HG03108 (cell line): ENCODE results near the gene USP50.
"Not testable (repeated sequence)": the region's sequence is repeated elsewhere in the genome, so short reads cannot be mapped to it uniquely, and the experiment has no call there.

ENCODE experiments used
- ATAC-seq: cut with Tn5 transposase; IDR thresholded peaks from one replicate; pipeline ENCODE4 v1.9.1; 2021; ENCODE audit warnings: moderate library complexity; ENCODE audit not compliant: unreplicated experiment

USP50 gene

DNA sequence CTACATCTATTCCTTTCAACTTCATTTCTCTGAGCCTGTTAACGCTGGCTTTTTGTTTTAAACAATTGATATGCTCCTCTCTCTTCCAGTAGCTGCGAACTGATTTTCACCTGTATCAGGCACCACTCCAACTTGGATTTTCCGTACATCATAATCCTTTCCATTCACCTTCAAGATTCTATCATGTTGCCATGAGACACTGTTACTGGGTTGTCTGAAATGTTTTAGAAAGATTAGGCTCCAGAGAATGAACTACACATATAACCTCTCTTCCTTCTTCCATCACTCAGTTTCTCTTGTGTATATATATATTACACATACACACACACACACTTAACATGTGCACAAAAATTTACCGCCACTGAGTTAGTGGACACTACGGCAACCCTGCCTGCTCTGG lies at the start of gene USP50:
USP50 (minus strand) TSS at position 101 of the 400 bp plus-strand sequence. CDS start 141 bp downstream, outside the sequence.
- no peak for ATAC-seq

DNA sequence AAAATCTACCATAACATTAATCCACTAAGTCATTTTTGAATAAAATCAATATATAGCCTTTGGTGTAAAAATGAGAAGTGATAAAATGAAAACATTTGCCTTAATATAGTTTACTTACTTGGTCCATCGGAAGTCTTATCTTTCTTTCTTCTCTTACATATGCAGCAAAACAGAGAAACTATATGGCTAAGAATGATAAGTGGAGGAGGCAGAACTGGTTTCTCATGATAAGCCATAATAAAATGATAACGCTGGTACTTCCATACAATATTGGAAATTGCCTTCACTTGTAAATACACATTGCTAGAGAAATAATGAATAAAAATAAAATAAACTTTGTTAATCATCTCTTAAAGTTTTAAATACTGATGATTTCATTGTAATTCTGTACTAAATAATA lies 47.8 kb upstream of the USP50 start:
- no peak for ATAC-seq

DNA sequence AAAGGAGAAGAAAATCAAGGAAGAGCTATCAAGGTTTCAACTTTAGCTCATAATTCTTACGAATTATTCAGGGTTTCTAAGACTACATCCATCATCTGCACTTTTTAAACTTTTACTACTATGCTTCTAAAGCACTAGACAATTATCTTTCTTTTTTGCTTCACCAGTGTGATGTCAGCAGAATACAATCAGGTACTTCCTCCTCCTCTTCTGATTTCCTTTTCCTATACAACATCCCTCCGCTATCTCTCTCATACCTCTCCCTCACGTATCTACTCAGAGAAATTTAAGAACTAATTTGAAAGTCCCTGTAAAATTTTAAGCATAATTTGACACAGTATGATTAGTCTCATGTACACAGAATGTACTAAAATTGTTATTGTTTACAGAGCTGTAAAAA lies 47.3 kb upstream of the USP50 start:
- no peak for ATAC-seq

DNA sequence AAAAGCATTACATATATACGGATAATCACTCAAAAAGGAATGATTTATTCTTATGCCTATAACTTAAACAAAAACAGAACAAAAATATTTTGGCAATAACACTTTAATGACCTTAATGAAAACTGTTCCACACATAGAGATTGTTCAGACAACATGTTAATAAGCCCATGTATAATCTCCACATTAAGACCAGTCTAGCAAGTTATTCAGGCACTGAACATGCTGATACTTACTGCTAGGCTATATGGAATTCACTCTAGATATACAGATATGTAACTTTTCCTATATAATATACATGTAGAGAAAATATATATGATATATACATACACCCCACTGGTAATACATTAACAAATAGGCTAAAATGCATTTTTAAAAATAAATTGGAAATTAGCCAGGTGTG lies 43.8 kb upstream of the USP50 start:
- no peak for ATAC-seq

DNA sequence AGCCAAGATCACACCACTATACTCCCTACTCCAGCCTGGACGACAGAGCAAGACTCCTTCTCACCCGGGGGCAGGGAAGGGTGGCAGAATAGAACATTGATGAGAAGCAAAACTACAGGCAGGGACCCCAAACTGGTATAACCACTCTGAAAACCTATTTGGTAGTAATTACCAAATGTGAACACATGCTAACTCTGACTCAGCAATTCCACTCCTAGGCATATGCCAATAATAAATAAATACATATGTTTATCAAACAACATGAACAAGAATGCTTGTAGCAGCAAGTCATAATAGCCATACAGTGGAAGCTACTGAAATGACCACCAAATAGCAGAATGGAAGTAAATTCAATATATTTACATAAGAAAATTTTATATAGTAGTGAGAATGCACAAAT lies 31.0 kb upstream of the USP50 start:
- no peak for ATAC-seq

DNA sequence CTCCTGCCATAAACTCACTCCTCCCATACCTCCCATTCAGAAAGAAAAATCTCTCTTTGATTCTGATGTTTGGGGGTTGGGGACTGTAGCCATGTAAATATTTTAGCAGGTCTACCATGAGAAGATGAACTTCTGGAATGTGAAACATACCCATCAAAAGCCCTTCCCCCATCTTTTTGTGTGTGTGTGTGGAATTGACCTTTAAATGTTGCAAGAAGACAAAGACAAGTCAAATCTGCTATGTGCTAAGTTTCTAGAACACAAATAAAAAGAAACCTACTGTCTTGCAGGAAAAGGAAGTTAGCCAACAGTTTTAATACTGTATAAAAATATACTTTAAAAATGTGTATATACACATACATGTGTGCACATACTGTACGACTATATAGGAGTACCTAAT lies 29.7 kb upstream of the USP50 start:
- no peak for ATAC-seq

DNA sequence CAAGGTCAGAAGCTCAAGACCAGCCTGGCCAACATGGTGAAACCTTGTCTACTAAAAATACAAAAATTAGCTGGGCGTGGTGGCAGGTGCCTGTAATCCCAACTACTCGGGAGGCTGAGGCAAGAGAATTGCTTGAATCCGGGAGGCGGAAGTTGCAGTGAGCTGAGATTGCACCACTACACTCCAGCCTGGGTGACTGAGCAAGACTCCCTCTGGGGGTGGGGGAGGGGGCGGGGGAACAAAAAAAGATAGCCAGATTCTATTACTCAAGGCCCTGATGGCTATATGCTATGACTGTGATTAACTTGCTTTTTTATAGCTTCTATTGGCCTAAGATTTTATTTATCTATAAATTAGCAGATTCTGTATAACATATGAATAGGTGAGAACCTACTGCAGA lies 27.4 kb upstream of the USP50 start:
- ATAC-seq = not testable (repeated sequence)

DNA sequence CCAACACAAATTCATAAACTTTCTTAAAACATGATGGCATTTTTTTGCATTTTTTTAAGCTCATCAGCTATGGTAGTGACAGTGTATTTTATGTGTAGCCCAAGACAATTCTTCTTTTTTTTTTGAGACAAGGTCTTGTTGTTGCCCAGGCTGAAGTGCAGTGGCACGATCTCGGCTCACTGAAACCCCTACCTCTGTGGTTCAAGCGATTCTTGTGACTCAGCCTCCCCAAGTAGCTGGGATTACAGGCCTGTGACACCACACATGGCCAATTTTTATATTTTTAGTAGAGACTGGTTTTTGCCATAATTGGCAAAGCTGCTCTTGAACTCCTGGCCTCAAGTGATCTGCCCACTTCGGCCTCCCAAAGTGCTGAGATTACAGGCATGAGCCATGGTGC lies 17.3 kb upstream of the USP50 start:
- ATAC-seq = no peak

DNA sequence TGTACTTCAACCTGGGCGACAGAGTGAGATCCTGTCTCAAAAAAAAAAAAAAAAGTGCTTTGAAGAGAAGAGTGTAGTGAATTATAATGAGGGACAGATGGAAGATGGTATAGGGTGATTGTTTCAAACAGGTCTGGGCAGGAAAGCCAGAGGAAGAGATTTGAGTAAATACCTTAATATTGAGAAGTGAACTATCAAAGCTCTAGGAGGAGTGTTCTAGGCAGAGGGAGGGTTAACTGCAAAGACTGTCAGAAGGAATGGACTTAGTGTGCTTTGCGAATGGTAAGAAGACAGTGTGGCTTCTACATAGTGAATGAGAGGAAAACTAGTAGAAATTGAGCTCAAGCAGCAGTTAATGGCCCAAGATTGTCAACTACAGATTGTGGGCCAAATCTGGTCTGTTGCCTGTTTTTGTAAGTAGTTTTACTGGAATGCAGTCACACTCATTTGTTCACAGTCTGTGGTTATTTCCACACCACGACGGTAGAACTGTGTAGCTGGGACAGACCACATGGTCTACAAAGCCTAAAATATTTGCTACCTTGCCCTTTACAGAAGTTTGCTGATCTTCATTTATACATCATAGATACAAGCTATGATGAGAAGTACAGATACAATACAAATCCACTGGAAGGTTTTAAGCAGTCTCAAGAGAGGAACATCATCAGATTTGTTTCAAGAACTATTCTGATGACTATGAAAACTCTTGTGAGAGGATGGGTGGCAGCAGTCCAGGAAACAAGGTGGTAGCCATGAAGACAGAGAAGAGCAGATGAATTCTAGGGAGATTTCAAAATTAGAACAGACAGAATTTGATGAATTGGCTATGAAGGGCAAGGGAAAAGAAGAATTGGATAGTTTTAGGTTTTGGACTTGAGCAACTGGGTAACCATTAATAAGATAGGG lies 16.5 kb upstream of the USP50 start:
- no peak for ATAC-seq

DNA sequence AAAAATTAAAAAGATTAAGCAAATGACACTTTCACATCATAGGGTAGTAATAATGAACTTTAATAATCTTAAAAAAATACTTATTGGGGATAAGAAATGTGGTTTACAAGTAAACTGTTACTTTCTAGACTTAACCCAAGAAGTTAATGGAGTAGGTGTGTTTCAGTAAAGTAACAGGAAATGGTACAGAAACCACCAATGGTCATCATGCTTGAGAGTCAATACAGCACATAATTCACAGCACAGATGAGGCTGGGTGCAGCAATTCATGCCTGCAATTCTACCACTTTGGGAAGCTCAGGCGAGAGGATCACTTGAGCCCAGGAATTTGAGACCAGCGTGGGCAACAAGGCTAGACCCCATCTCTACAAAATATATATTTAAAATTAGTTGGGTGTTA lies 11.5 kb upstream of the USP50 start:
- no peak for ATAC-seq

DNA sequence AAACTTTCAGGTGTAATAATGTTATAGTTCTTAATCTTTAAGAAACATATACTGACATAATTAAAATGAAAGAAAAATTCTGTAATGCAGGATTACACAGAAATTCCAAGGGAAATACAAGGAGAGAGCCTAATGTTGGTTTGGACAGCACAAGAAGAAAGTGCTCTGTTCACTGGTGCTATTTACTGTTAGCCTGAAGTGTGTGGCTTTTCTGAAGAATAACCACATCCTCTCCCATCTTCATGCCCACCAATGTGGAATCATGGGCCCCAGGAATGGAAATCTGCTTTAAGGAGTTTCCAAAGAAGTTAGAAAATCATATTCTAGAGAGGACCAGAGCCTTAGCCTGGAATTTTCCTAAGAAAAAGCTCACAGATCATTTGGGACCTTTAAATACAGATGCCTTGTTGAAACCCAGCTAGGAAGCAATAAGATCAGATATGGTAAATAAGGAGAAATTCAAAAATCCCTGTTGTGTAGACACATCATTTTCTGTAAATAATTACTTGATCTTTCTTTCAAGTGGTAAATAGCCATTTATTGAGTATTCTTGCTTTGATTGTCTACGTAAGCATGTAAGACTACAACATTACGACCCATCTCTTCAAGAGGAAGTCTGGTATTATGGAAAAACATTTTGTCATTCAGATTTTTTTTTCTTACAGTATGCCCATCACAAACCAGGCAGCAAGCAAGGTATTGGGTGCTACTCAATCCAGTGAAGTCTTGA lies 10.3 kb upstream of the USP50 start:
- no peak for ATAC-seq

DNA sequence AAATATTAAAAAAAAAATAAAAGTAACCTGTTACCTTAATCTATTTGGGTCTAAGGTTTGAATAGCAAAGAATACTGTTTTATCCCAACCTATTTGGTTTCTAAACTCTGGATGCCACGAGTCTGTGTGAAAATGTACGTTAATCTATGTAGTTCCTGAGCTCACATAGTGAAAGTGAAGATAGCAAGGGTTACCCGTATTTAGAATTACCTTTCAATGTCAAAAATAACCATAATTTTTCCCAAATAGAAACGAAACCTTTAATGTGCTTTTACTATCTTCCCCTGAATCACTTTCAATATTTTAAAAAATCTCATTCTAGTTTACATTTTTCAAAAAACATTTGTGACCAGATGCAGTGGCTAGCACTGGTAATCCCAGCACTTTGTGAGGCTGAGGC lies 5.8 kb upstream of the USP50 start:
- no peak for ATAC-seq

DNA sequence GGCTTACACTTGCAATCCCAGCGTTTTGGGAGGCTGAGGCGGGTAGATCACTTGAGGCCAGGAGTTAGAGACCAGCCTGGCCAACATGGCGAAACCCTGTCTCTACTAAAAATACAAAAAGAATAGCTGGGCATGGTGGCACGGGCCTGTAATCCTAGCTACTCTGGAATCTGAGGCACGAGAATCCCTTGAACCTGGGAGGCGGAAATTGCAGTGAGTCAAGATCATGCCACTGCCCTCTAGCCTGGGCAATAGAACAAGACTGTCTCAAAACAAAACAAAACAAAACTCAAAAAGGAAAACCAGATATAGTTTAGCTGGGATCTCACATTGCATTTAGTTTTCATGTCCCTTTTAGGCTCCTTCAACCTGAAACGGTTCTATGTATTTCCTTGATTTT lies 2.9 kb upstream of the USP50 start:
- no peak for ATAC-seq

DNA sequence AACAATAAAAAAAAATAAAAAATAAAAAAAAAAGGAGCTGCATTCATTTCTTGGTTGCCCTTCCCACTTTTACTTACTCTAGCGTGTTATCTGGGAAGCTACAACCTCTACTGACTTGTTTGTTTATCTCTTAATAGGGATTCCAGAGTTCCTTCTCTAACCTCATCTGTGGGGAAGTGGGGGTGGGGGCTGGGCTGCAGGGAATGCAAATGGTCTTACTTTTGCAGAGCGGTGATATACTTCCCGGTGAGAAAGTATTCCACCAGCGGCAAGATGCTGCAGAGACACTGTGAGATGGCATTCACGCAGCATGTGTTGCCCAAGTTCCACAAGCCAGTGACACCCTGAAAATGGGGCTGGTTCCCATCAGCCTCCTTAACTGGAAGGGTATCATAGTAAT lies 2.1 kb downstream of the USP50 start:
- no peak for ATAC-seq

DNA sequence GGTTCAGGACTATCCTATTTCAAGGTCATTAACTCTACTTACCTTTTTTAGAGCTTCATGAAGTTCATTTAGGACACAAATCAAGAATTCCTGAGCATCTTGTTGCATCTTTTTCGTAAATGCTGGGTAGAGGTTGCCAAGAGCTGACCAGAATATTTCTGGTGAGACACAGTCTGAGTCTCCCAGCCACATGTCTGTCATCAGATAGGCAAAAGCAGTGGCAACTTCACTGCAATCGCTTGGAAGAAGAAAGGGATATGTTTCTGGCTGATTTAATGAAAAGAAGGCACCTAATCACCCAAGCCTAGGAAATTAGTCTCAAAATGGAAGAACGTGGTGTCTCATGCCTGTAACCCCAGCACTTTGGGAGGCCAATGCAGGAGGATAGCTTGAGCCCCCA lies 2.9 kb downstream of the USP50 start:
- ATAC-seq = no peak

DNA sequence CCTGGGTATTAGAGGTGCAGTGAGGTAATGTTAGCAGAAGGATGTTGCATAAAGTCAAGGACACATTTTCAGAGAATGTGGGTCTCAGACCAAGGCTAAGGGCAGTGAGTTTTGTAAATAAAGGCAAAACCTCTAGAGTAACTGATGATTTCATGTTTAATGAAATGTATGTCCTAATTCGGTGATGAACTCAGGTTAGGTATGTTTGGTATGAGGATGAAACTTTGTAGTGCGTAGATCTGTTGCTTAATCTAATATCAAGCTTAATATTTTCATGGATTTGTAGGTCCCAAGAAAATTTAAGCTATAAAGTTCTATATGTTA lies 3.6 kb downstream of the USP50 start:
- ATAC-seq = no peak

DNA sequence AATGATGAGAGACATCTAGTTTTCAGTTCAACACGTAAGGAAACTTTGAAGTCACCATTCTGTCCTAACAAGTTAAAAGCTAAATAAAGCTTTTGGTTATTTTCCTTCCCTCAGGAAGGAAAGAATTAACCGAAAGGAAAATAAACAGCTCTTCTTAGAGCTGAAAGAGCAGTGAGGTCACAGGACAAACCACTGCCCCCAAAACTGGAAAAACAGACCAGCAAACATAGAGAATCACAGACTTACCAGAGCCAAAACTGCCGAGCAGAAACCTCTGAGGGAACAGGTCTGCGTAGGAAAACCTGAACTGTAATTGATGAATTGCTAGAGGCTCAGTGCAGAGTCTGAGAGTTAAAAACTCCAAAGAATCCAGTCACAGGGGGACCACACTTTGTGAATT lies 14.7 kb downstream of the USP50 start:
- no peak for ATAC-seq

DNA sequence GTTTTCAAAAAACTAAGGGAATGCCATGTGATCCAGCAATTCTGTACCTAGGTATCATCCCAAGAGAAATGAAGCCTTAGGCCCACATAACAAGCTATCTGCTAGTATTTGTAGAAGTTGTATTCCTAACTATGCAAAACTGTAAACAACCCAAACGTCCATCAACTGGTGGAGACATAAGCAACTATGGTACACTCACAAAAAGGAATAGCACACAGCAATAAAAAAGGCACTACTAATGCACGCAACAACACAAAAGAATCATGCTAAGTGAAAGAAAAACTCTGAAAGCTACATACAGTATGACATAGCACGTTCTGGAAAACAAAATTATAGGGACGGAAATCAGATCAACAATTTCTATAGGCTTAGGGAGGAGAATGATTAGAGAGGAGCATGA lies 15.3 kb downstream of the USP50 start:
- no peak for ATAC-seq

DNA sequence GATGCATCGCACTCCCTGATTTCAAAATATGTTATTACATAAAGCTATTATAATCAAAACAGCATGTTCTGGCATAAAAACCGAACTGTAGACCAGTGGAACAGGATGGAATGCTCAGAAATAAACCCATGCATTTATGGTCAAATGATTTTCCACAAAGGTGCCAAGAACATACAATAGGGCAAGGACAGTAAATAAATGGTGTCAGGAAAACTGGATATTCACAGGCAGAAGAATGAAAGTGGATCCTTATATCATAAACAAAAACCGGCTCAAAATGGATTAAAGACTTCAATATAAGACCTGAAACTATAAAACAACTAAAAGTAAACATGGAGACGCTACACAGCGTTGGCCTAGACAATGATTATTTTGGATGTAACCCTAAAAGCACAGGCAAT lies 22.6 kb downstream of the USP50 start:
- ATAC-seq = no peak

DNA sequence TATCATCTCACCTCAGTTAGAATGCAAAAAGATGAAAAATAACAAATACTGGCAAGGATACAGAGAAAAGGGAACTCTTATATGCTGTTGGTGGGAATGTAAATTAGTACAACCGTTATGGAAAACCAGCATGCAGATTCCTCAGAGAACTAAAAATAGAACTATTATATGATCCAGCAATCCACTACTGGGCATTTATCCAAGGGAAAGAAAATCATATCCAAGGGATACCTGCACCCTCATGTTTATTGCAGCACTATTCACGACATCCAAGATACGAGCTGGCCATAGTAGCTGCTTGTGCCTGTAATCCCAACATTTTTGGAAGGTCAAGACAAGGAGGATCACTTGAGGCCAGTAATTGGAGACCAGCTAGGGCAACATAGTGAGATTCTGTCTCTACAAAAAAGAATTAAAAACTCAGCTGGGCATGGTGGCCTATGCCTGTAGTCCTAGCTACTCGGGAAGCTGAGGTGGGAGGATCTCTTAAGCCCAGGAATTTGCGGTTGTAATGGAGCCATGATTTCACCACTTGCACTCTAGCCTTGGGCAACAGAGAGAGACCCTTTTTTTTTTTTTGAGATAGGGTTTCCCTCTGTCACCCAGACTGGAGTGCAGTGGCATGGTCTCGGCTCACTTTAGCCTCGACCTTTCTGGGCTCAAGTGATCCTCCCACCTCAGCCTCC lies 26.6 kb downstream of the USP50 start:
- no peak for ATAC-seq

DNA sequence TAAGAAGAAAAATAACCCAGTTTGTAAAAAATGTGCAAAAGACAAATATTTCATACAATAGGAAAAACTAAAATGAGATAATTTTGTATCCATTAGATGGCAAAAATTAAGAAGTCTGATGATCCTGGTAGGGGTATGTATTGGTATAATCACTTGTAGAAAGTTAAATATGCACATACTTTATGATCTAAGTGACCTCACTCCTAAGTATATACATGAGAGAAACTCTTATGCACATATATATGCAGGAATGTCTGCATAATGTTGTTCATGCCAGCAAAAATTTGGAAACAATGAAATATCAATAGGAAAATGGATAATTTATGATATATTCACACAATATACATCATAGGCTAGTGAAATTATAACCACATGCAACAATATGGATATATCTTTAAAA lies 33.5 kb downstream of the USP50 start:
- ATAC-seq = no peak

DNA sequence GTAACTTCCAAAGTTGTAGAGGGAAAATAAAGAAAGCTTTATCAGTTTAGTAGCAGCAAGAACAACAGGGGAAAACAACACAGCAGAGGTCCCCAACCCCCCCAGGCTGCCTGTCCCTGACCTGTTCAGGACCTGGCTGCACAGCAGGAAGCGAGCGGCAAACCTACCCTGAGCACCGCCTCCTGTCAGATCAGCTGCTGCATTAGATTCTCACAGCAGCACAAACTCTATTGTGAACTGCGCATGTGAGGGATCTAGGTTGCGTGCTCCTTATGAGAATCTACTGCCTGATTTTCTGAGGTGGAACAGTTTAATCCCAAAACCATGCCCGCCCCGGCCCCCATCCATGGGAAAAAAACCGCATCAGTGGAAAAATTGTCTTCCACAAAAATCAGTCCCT lies 40.3 kb downstream of the USP50 start:
- ATAC-seq = no peak
